Osteoblast (primary cell): ENCODE measurements around the gene NBAS. TPM values are rescaled to one million over a fixed set of nuclear protein-coding genes. Genes with fewer than 3 reads are reported as not detected.

ENCODE experiments used
- DNase-seq: peaks from one replicate; pipeline ENCODE4 v3.0.0; 2011; ENCODE audit warnings: low spot score, mixed read lengths; ENCODE audit not compliant: insufficient read length; ENCODE audit errors: missing footprints
- H2AFZ ChIP-seq: 2 replicates; pipeline ENCODE4 v1.6.0; 2011; ENCODE audit warnings: mild to moderate bottlenecking, low read length
- H3K27ac ChIP-seq: 2 replicates; pipeline ENCODE4 v1.5.1; 2011; ENCODE audit warnings: mild to moderate bottlenecking, low read depth, low read length, moderate library complexity
- H3K27me3 ChIP-seq: 2 replicates; pipeline ENCODE4 v1.6.0; 2012; ENCODE audit warnings: mild to moderate bottlenecking, control low read depth, inconsistent platforms, low read length, moderate library complexity; ENCODE audit not compliant: insufficient read depth
- H3K36me3 ChIP-seq: 2 replicates; pipeline ENCODE4 v1.5.1; 2011; ENCODE audit warnings: mild to moderate bottlenecking, low read length, control low read depth, moderate library complexity; ENCODE audit not compliant: insufficient read depth
- H3K4me1 ChIP-seq: 2 replicates; pipeline ENCODE4 v1.5.1; 2011; ENCODE audit warnings: mild to moderate bottlenecking, low read length, control low read depth, moderate library complexity; ENCODE audit not compliant: insufficient read depth
- H3K4me2 ChIP-seq: 2 replicates; pipeline ENCODE4 v1.6.0; 2011; ENCODE audit warnings: mild to moderate bottlenecking, low read length; ENCODE audit not compliant: insufficient read depth
- H3K4me3 ChIP-seq: fragments of 200-600 bp; sonication (generic); 3 replicates; pipeline ENCODE4 v1.5.1; 2012; ENCODE audit warnings: mild to moderate bottlenecking, low read length, inconsistent platforms; ENCODE audit not compliant: insufficient read depth
- H3K79me2 ChIP-seq: 2 replicates; pipeline ENCODE4 v1.6.0; 2012; ENCODE audit warnings: mild to moderate bottlenecking, low read length, control low read depth, inconsistent platforms; ENCODE audit not compliant: insufficient read depth
- H3K9me3 ChIP-seq: 2 replicates; pipeline ENCODE4 v1.5.1; 2011; ENCODE audit warnings: low read depth, low read length, control low read depth
- H4K20me1 ChIP-seq: 2 replicates; pipeline ENCODE4 v1.6.0; 2012; ENCODE audit warnings: mild to moderate bottlenecking, low read length, control low read depth; ENCODE audit not compliant: insufficient read depth
- CTCF ChIP-seq: IDR thresholded peaks from 2 replicates; pipeline ENCODE4 v1.5.1; 2011; ENCODE audit warnings: mild to moderate bottlenecking, low read depth, low read length, moderate library complexity; ENCODE audit errors: extremely low read depth
- total RNA-seq: library from RNA; depleted of rRNA; stranded (reverse); fragments of >200 nt; gene quantifications from 2 replicates; pipeline ENCODE4 v1.2.3, GENCODE V29; 2012

The NBAS gene
- total RNA-seq, 1 donor = 98.1 TPM

- H3K27ac ChIP-seq = no peak overlapping the region
- H4K20me1 ChIP-seq = no peaks in the 10 kb centered on the region
- H3K4me2 ChIP-seq = no peak overlapping the region
- H3K4me1 ChIP-seq = no peaks in the 10 kb centered on the region
- H2AFZ ChIP-seq = no peak overlapping the region
- H3K36me3 ChIP-seq = no peaks in the 10 kb centered on the region
- no peak for DNase-seq
- TF ChIP-seq CTCF = no peak
- no peaks in the 10 kb centered on the region for H3K9me3 ChIP-seq
- H3K4me3 ChIP-seq = no peak overlapping the region
- no peaks in the 10 kb centered on the region for H3K79me2 ChIP-seq
- no peaks in the 10 kb centered on the region for H3K27me3 ChIP-seq
Observed at GRCh38 chr2:15120631-15121030, 440.5 kb downstream of the NBAS start.

GRCh38 chr2:15119722-15120175, 441.4 kb downstream of the NBAS start:
- no peak overlapping the region for H3K27ac ChIP-seq
- H4K20me1 ChIP-seq = no peaks in the 10 kb centered on the region
- H3K4me1 ChIP-seq = no peaks in the 10 kb centered on the region
- no peak for TF ChIP-seq CTCF
- H2AFZ ChIP-seq = no peak overlapping the region
- H3K4me3 ChIP-seq = no peak overlapping the region
- no peak for DNase-seq
- H3K27me3 ChIP-seq = no peaks in the 10 kb centered on the region
- no peaks in the 10 kb centered on the region for H3K79me2 ChIP-seq
- no peak overlapping the region for H3K4me2 ChIP-seq
- no peaks in the 10 kb centered on the region for H3K9me3 ChIP-seq
- no peaks in the 10 kb centered on the region for H3K36me3 ChIP-seq

GRCh38 chr2:15117409-15118050, 443.6 kb downstream of the NBAS start:
- Histone ChIP-seq H3K4me1 (no peaks in the 10 kb centered on the region), H2AFZ (no peak overlapping the region), H3K4me3 (no peak overlapping the region), H3K9me3 (no peaks in the 10 kb centered on the region), H3K79me2 (no peaks in the 10 kb centered on the region), H3K36me3 (no peaks in the 10 kb centered on the region), H3K27me3 (no peaks in the 10 kb centered on the region), H3K4me2 (no peak overlapping the region), H3K27ac (no peak overlapping the region), H4K20me1 (no peaks in the 10 kb centered on the region)
- DNase-seq = no peak
- TF ChIP-seq CTCF = no peak

Other genes with a start within 250 kb of the NBAS start
- gene DDX1, start 30.5 kb upstream of the NBAS start, total RNA-seq = 76.0 and 86.3 TPM in 2 replicates